GM12874 (cell line): ENCODE measurements around the gene BMP7.

Experiments used
- TF ChIP-seq, protein P1 (sequence below): IDR thresholded peaks from 2 replicates; pipeline ENCODE4 v1.5.1; 2011; ENCODE audit warnings: low read depth, mild to moderate bottlenecking, control low read depth, low read length, moderate library complexity; ENCODE audit not compliant: insufficient read depth

The BMP7 gene

GRCh38 chr20:57214427-57214826, 52.0 kb downstream of the BMP7 start:
- TF ChIP-seq, protein P1, sequence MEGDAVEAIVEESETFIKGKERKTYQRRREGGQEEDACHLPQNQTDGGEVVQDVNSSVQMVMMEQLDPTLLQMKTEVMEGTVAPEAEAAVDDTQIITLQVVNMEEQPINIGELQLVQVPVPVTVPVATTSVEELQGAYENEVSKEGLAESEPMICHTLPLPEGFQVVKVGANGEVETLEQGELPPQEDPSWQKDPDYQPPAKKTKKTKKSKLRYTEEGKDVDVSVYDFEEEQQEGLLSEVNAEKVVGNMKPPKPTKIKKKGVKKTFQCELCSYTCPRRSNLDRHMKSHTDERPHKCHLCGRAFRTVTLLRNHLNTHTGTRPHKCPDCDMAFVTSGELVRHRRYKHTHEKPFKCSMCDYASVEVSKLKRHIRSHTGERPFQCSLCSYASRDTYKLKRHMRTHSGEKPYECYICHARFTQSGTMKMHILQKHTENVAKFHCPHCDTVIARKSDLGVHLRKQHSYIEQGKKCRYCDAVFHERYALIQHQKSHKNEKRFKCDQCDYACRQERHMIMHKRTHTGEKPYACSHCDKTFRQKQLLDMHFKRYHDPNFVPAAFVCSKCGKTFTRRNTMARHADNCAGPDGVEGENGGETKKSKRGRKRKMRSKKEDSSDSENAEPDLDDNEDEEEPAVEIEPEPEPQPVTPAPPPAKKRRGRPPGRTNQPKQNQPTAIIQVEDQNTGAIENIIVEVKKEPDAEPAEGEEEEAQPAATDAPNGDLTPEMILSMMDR: no peak

- TF ChIP-seq, protein P1: no peak
These were observed 52.5 kb downstream of the BMP7 start for GRCh38 chr20:57213924-57214323.

- TF ChIP-seq, protein P1: no peak
These were observed 53.1 kb downstream of the BMP7 start for GRCh38 chr20:57213291-57213690.

GRCh38 chr20:57212534-57213276, 53.7 kb downstream of the BMP7 start:
- TF ChIP-seq, protein P1: no peak

DNA sequence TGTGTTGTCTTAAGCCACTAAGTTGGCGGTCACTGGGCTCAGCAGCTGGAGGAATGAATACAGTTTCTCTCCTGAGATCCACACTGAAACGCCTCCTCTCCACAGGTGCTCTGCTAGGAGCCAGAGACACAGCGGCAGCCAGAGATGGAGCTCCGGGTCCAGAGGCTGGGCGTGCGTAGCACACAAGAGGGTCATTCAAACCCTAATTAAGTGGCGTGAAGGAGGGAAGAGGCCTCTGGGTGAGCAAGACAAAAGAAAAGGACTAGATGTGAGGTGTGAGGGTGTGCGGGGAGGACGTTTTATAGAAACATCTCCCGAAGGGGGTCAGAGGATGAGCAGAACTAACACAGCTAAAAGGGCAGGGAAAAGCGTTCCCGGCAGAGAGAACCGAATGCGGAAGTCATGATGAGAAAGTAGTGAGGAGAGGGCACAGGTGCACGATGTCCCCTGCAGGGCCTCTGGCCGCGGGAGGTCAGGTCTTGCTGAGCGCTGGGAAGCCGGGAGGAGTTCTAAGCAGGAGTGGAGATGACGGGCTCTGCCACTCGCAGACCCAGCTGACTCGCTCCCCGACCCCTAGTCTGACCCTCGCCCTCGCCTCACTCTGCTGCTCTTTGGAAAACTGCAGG, 54.4 kb downstream of the BMP7 start:
- TF ChIP-seq, protein P1: no peak

DNA sequence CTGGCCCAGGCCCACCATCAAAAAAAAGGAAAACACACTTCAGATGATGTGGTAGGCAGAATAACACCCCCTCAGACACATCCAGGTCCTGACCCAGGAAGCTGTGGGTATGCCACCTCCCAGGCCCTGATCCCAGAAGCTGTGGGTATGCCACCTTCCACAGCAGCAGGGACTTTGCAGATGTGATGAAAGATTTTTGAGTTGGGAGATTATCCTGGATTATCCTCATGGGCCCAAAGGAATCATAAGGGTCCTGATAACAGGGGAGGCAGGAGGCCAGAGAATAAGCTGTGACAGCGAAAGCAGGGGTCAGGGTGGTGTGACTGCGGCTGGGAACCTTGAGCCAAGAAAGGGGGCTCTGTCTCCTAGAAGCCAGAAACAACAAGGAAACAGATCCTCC, 55.0 kb downstream of the BMP7 start:
- TF ChIP-seq, protein P1: no peak

- TF ChIP-seq, protein P1: no peak
These were observed 55.5 kb downstream of the BMP7 start for GRCh38 chr20:57210911-57211280.
